H1 (cell line): ENCODE results near the gene C19orf18. TPM values are rescaled to one million over a fixed set of nuclear protein-coding genes. Genes with fewer than 3 reads are reported as not detected.

Experiments used
- ASH2L ChIP-seq: fragments of 200-600, 300-600 bp; sonication (generic); IDR thresholded peaks from one replicate; pipeline ENCODE4 v1.7.1; 2017; ENCODE audit warnings: low read length
- CHD2 ChIP-seq: IDR thresholded peaks from 2 replicates; pipeline ENCODE4 v1.6.1; 2012; ENCODE audit warnings: low read length, improper control_type of control experiment
- CHD7 ChIP-seq: fragments of 300-600 bp; sonication (generic); IDR thresholded peaks from 2 replicates; pipeline ENCODE4 v1.7.1; 2012; ENCODE audit warnings: low read length, moderate library complexity, mild to moderate bottlenecking, inconsistent platforms; ENCODE audit not compliant: insufficient replicate concordance
- EP300 ChIP-seq, 2 experiments: IDR thresholded peaks; 1 replicate in 1 of 2; 2 replicates in 1 of 2; pipeline ENCODE4 v1.6.1; 2011 to 2012; ENCODE audit warnings: low read depth in 2 of 2, low read length in 2 of 2, mild to moderate bottlenecking in 2 of 2, borderline replicate concordance in 1 of 2, inconsistent platforms in 1 of 2, moderate library complexity in 1 of 2
- JUND ChIP-seq: IDR thresholded peaks from 2 replicates; pipeline ENCODE4 v1.6.1; 2011; ENCODE audit warnings: mild to moderate bottlenecking, improper control_type of control experiment, low read length
- KDM4A ChIP-seq: IDR thresholded peaks from one replicate; pipeline ENCODE4 v1.7.1; 2012; ENCODE audit warnings: low read depth, mild to moderate bottlenecking, moderate library complexity, low read length, inconsistent platforms; ENCODE audit not compliant: severe bottlenecking
- POLR2A ChIP-seq, 2 experiments: IDR thresholded peaks; 1 replicate in 1 of 2; 2 replicates in 1 of 2; pipeline ENCODE4 v1.6.1; 2011; ENCODE audit warnings: low read depth in 2 of 2, low read length in 2 of 2, mild to moderate bottlenecking in 2 of 2; ENCODE audit errors: control extremely low read depth in 1 of 2
- SAP30 ChIP-seq: fragments of 300-600 bp; sonication (generic); IDR thresholded peaks from 2 replicates; pipeline ENCODE4 v1.7.1; 2012; ENCODE audit warnings: low read length, moderate library complexity, mild to moderate bottlenecking, inconsistent platforms; ENCODE audit not compliant: insufficient read depth, insufficient replicate concordance
- SIX5 ChIP-seq: IDR thresholded peaks from 2 replicates; pipeline ENCODE4 v1.6.1; 2011; ENCODE audit warnings: mild to moderate bottlenecking, low read depth, low read length
- TBP ChIP-seq: IDR thresholded peaks from 2 replicates; pipeline ENCODE4 v1.6.1; 2011; ENCODE audit warnings: low read depth, low read length, improper control_type of control experiment
- polyA plus RNA-seq, 7 experiments: library from polyadenylated mRNA; depleted of rRNA in 3 of 7; stranded (reverse) in 5 of 7; unstranded in 2 of 7; fragments of >200 nt in 5 of 7; fragments of 200-250 nt in 2 of 7; gene quantifications; 1 replicate in 5 of 7; 2 replicates in 1 of 7; 4 replicates in 1 of 7; pipeline versions ENCODE4 v1.2.1 to v1.2.3, GENCODE V29; 2011 to 2013; ENCODE audit warnings: missing spikeins in 2 of 7, mixed read lengths in 2 of 7
- total RNA-seq: library from RNA; stranded (reverse); fragmentation: NEBNext Ultra II Directional; extraction: Animal tissue kit (Norgen Biotek cat#: 25700); gene quantifications from 2 replicates; pipeline ENCODE4 v1.2.1, GENCODE V29; 2021

The C19orf18 gene
- total and polyA plus RNA-seq, 2 of the 8 experiments (the other 6 are each of a cell fraction or from before 2014, with no cell fraction given), result 0.12 to 0.99 TPM

DNA sequence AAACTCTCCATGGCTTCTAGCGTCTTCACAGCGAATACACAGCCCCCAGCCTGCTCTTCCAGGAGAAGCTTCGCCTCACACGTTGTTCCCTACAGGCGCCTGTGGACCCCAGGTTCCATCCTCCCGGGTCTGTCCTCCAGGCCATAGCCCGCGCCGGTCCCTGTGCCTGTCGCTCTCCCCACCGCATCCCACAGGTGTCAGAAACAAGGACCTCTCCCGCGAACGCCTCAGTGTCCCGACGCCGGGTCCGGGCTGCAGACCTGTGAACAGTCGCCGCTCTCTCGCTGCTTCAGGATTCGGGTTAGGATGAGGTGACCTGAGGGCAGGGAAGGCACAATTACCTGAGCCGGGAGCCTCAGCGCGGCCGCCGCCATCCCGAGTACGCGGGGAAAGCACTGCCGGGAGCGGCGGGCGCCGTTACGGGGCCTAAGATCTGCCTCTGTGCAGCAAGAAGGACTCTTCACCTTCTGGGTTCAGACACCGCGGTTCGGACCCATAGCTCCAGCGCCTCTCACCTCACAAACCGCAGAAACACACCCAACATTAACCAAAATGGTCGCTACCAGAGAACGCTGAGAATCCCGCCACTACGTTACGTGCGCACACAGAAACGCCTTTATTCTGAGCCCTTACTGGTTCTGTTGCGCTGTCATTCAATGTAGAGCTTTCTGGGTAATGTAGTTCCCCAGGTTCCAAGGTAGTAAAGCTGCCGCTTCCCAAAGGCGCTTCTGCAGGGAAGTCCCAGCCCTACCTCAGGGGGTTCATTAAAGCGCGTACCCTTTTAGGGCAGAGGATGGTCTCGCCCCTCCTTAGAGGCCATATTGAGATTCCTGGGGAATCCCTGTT lies 39.3 kb downstream of the C19orf18 start, which contains the start of gene ZNF418 (continued):
- peak; percentile 77 for TF ChIP-seq TBP
- TF ChIP-seq POLR2A (IDR thresholded peaks at IDR 0.05; ENCODE audit: control extremely low read depth in 1 of 2, low read depth in 2 of 2, low read length in 2 of 2), result peak; percentile 87 to 89
- peak; percentile 84 for TF ChIP-seq ASH2L
- peak; percentile 68 for TF ChIP-seq JUND
- TF ChIP-seq SAP30, result peak; percentile 25
- TF ChIP-seq CHD2, result peak; percentile 88
- peak; percentile 47 for TF ChIP-seq KDM4A
- TF ChIP-seq SIX5, result peak; percentile 93
- peak in 1 of 2 experiments; percentile 89; a peak in 2 of 3 replicates for TF ChIP-seq EP300 (IDR thresholded peaks at IDR 0.05; ENCODE audit: borderline replicate concordance in 1 of 2, low read depth in 2 of 2, low read length in 2 of 2)
- no peak for TF ChIP-seq CHD7
